Esophagus muscularis mucosa (tissue), 4 donors: ENCODE measurements around the gene RGS3. TPM values are rescaled to one million over a fixed set of nuclear protein-coding genes. Genes with fewer than 3 reads are reported as not detected.

ENCODE experiments used
- DNase-seq: peaks from one replicate; pipeline ENCODE4 v3.0.0-alpha.2; 2017; ENCODE audit errors: extremely low spot score
- H3K27ac ChIP-seq, 4 donors: fragments of 200-600 bp; sonication (generic); replicated peaks in 1 of 4; 1 replicate in 3 of 4; 2 replicates in 1 of 4; pipeline ENCODE4 v1.5.1; 2016 to 2019; ENCODE audit warnings: mild to moderate bottlenecking in 1 of 4
- H3K27me3 ChIP-seq, 4 donors: fragments of 200-600 bp; sonication (generic); one replicate each; pipeline versions ENCODE4 v1.5.1 to v1.6.0; 2016 to 2019
- H3K36me3 ChIP-seq, 4 donors: fragments of 200-600 bp; sonication (generic); one replicate each; pipeline ENCODE4 v1.5.1; 2016 to 2019
- H3K4me1 ChIP-seq, 4 donors: fragments of 200-600 bp; sonication (generic); one replicate each; pipeline ENCODE4 v1.5.1; 2016 to 2019
- H3K4me3 ChIP-seq, 4 donors: fragments of 200-600 bp; sonication (generic); 1 replicate in 2 of 4; 2 replicates in 2 of 4; pipeline ENCODE4 v1.5.1; 2016 to 2019; ENCODE audit warnings: mild to moderate bottlenecking in 4 of 4, moderate library complexity in 1 of 4
- H3K9me3 ChIP-seq, 4 donors: fragments of 200-600 bp; sonication (generic); 1 replicate in 3 of 4; 2 replicates in 1 of 4; pipeline ENCODE4 v1.5.1; 2016 to 2019
- EP300 ChIP-seq: sonication (generic); formaldehyde crosslinking; IDR thresholded peaks from one replicate; pipeline ENCODE4 v1.6.1; 2017; ENCODE audit warnings: antibody characterized with exemption
- POLR2A ChIP-seq: fragments of 450-650 bp; IDR thresholded peaks from one replicate; pipeline ENCODE4 v1.6.1; 2017; ENCODE audit warnings: antibody characterized with exemption, moderate library complexity, mild to moderate bottlenecking, low read depth
- POLR2AphosphoS5 ChIP-seq, 2 donors: sonication (generic); formaldehyde crosslinking; IDR thresholded peaks; one replicate each; pipeline ENCODE4 v1.6.1; 2017; ENCODE audit warnings: antibody characterized with exemption in 2 of 2
- WGBS: methylation state at CpG from one replicate; pipeline ENCODE4 v1.1.5; 2018; 5-methylcytosine and 5-hydroxymethylcytosine counted together
- intact Hi-C: fragments of 100-400 bp; cut with DNase I; formaldehyde crosslinking; loops from one replicate; pipeline ENCODE4 v1.15.1; 2023
- total RNA-seq, 4 donors: library from RNA; depleted of rRNA; stranded (reverse); fragments of >200 nt; gene quantifications; one replicate each; pipeline versions ENCODE4 v1.1.0 to v1.2.1, GENCODE V29; 2016
- TF ChIP-seq, protein P1 (sequence below), 3 experiments: fragments of 200-600 bp in 2 of 3; fragments of 450-650 bp in 1 of 3; sonication (generic) in 2 of 3; IDR thresholded peaks; one replicate each; pipeline ENCODE4 v1.5.1; 2017 to 2019; ENCODE audit warnings: antibody characterized with exemption in 3 of 3, mild to moderate bottlenecking in 2 of 3, moderate library complexity in 1 of 3

The RGS3 gene
- total RNA-seq, 4 donors from 2014 or later, result 37.3 to 121 (median 68.5) TPM

DNA sequence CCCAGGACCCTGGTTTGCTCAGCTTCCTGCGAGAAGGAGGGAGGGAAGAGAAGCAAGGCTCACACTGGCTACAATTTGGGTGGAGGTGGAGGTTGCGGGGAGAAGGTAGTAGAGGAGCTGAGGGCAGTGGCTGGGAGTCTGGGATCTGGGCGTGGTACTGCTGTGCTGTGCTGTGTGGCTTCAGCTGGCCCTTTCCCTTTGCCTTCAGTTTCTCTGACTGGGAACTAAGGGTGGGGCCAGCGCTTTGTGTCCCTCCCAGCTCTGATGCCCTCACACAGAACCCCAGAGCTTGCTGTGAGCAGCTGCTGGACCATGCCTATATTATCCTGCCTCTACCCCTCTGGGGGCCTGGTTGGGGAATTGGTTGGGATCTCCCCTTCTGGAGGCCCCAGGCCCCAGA lies 60.9 kb downstream of the RGS3 start:
- intact Hi-C loops, result no loop called here
- DNase-seq, result no peak
- Histone ChIP-seq H3K27ac (peak overlapping the region; percentile 67 to 83 (median 70)), H3K4me3 (no peak overlapping the region), H3K36me3 (peaks cover 9 to 46% (median 18%) of the 10 kb centered on the region in 4 donors), H3K9me3 (no peaks in the 10 kb centered on the region), H3K4me1 (peaks cover 77 to 98% (median 89%) of the 10 kb centered on the region in 4 donors), H3K27me3 (no peaks in the 10 kb centered on the region)
- TF ChIP-seq EP300, result no peak
- no peak for TF ChIP-seq POLR2AphosphoS5 (IDR thresholded peaks at IDR 0.05)
- TF ChIP-seq POLR2A, result no peak
- TF ChIP-seq, protein P1, sequence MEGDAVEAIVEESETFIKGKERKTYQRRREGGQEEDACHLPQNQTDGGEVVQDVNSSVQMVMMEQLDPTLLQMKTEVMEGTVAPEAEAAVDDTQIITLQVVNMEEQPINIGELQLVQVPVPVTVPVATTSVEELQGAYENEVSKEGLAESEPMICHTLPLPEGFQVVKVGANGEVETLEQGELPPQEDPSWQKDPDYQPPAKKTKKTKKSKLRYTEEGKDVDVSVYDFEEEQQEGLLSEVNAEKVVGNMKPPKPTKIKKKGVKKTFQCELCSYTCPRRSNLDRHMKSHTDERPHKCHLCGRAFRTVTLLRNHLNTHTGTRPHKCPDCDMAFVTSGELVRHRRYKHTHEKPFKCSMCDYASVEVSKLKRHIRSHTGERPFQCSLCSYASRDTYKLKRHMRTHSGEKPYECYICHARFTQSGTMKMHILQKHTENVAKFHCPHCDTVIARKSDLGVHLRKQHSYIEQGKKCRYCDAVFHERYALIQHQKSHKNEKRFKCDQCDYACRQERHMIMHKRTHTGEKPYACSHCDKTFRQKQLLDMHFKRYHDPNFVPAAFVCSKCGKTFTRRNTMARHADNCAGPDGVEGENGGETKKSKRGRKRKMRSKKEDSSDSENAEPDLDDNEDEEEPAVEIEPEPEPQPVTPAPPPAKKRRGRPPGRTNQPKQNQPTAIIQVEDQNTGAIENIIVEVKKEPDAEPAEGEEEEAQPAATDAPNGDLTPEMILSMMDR (IDR thresholded peaks at IDR 0.05), result no peak
- WGBS, result 78% methylated on average over 4 of the region's 4 CpGs

DNA sequence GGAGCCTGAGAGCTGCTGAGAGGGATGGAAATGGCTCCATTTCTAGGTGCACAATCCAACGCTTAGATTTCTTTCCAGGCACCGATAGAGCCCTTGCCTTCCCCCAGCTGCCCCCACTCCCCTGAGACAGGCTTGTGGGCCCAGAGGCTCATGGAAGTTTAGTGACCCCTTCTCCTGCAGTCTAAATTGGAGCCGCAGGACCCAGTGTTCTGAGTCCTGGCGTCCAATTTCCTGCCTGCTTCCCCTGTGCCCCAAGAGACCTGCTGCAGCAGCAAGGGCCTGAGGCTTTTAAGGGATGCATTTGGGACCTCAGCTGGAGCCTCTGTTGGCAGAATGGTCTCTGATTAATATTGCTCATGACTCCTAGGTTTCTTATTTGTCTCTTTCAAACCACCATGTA lies 61.7 kb downstream of the RGS3 start:
- intact Hi-C loops, result loop anchor here (5.0 kb wide), 1 partner anchor 37 kb away; no protein-coding TSS in a partner anchor
- no peak for DNase-seq
- H3K27me3 ChIP-seq, result no peaks in the 10 kb centered on the region
- peaks cover 15 to 50% (median 25%) of the 10 kb centered on the region in 4 donors for H3K36me3 ChIP-seq
- TF ChIP-seq POLR2AphosphoS5 (IDR thresholded peaks at IDR 0.05) (no peak), EP300 (no peak), POLR2A (no peak)
- TF ChIP-seq, protein P1 (IDR thresholded peaks at IDR 0.05), result no peak
- peak overlapping the region; percentile 67 to 83 (median 70) for H3K27ac ChIP-seq
- H3K4me3 ChIP-seq, result no peak overlapping the region
- 78% methylated on average over 4 of the region's 4 CpGs for WGBS
- no peaks in the 10 kb centered on the region for H3K9me3 ChIP-seq
- peaks cover 77 to 91% (median 83%) of the 10 kb centered on the region in 4 donors for H3K4me1 ChIP-seq

DNA sequence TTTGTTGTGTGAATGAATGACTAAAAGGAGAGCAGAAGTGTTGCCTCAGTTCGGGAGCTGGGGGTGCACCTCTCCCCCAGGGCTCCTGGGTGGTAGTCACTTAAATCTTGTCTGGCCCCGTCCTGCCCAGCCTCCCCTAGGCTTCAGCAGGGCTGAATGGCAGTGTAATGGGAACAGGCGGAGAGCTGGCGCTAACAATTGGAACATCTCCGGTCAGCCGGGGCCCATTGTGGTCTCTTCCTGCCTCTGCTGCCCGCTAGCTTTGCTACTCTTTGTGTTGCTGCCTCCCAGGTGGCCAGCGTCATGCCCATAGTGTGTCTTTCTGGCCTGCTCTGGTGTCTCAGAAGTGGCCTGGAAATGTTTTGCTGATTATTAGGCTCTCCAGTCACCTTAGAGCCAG lies 62.3 kb downstream of the RGS3 start:
- no peak for DNase-seq
- intact Hi-C loops, result loop anchor here (5.0 kb wide), 1 partner anchor 36 kb away; no protein-coding TSS in a partner anchor
- Histone ChIP-seq H3K27ac (peak overlapping the region; percentile 67 to 83 (median 70)), H3K27me3 (no peaks in the 10 kb centered on the region), H3K4me3 (no peak overlapping the region), H3K4me1 (peaks cover 73 to 89% (median 80%) of the 10 kb centered on the region in 4 donors), H3K9me3 (no peaks in the 10 kb centered on the region), H3K36me3 (peaks cover 15 to 57% (median 32%) of the 10 kb centered on the region in 4 donors)
- WGBS, result 90% methylated on average over 7 of the region's 8 CpGs
- TF ChIP-seq EP300 (no peak), POLR2AphosphoS5 (IDR thresholded peaks at IDR 0.05) (no peak), POLR2A (no peak)
- TF ChIP-seq, protein P1 (IDR thresholded peaks at IDR 0.05), result no peak

DNA sequence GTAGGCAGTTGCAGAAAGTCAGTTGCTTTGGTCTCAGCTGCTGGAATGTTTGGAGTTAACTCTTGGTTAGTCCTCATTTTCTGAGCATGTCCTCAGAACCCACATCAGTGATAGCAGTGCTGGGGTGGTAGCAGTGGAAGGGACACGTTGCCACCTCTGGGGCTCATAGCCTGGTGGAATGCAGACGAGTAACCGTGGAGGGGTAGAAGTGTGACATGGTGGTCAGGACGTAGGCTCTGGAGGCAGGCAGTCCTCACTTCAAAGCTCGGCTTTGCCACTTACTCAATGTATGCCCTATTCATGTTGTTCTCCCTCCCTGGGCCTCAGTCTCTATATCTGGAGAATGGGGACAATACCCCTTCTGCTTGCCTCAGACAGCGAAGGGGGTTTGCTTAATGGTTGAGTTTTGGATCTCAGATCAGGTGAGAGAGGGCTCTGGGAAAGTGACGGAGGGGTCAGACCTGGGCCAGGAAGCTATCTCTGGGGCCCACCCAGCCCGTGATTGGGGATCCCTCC lies 62.8 kb downstream of the RGS3 start:
- peaks cover 71 to 84% (median 78%) of the 10 kb centered on the region in 4 donors for H3K4me1 ChIP-seq

More for the DNA sequence above, 62.8 kb downstream of the RGS3 start:
- Histone ChIP-seq H3K9me3 (no peaks in the 10 kb centered on the region), H3K4me3 (no peak overlapping the region), H3K36me3 (peaks cover 15 to 57% (median 36%) of the 10 kb centered on the region in 4 donors), H3K27ac (peak overlapping the region; percentile 67 to 83 (median 70)), H3K27me3 (no peaks in the 10 kb centered on the region)
- no peak for DNase-seq
- WGBS, result 92% methylated on average over 8 of the region's 8 CpGs
- TF ChIP-seq POLR2AphosphoS5 (IDR thresholded peaks at IDR 0.05) (no peak), POLR2A (no peak), EP300 (no peak)
- TF ChIP-seq, protein P1 (IDR thresholded peaks at IDR 0.05), result no peak
- intact Hi-C loops, result loop anchor here (5.0 kb wide), 1 partner anchor 36 kb away; no protein-coding TSS in a partner anchor
